ENCODE measurements around the gene DOCK10. TPM values are rescaled to one million over a fixed set of nuclear protein-coding genes. Genes with fewer than 3 reads are reported as not detected.

Gene DOCK10
- total RNA-seq, 4 donors from 2014 or later, result 8.1 to 35.4 (median 17.2) TPM

- Histone ChIP-seq H3K27ac (no peak overlapping the region), H3K4me3 (no peak overlapping the region), H3K27me3 (no peaks in the 10 kb centered on the region), H3K9me3 (no peaks in the 10 kb centered on the region), H3K4me1 (peaks cover 21% of the 10 kb centered on the region), H3K36me3 (no peaks in the 10 kb centered on the region)
- 80% methylated on average over 2 of the region's 2 CpGs for WGBS
- no peak for DNase-seq (ENCODE audit: low spot score in 2 of 2)
- TF ChIP-seq CTCF (IDR thresholded peaks at IDR 0.05), result no peak
- TF ChIP-seq POLR2AphosphoS5 (IDR thresholded peaks at IDR 0.05), result no peak
- no peak for TF ChIP-seq EP300 (IDR thresholded peaks at IDR 0.05)
- no peak for TF ChIP-seq POLR2A (IDR thresholded peaks at IDR 0.05)
These were observed 133.4 kb downstream of the DOCK10 start for GRCh38 chr2:224908818-224909217.

GRCh38 chr2:224904381-224904780 is 137.9 kb downstream of the DOCK10 start:
- 53% methylated on average over 1 of the region's 1 CpG for WGBS
- TF ChIP-seq POLR2A (IDR thresholded peaks at IDR 0.05), result no peak
- no peak for TF ChIP-seq EP300 (IDR thresholded peaks at IDR 0.05)
- no peak for TF ChIP-seq CTCF (IDR thresholded peaks at IDR 0.05)
- TF ChIP-seq POLR2AphosphoS5 (IDR thresholded peaks at IDR 0.05), result no peak
- H3K4me1 ChIP-seq, result peaks cover under 1% of the 10 kb centered on the region

GRCh38 chr2:224903621-224904020 is 138.6 kb downstream of the DOCK10 start:
- 84% methylated on average over 1 of the region's 1 CpG for WGBS
- no peak for DNase-seq (ENCODE audit: low spot score in 2 of 2)
- Histone ChIP-seq H3K4me1 (no peaks in the 10 kb centered on the region), H3K27me3 (no peaks in the 10 kb centered on the region), H3K9me3 (no peaks in the 10 kb centered on the region), H3K27ac (no peak overlapping the region), H3K36me3 (no peaks in the 10 kb centered on the region), H3K4me3 (no peak overlapping the region)
- no peak for TF ChIP-seq CTCF (IDR thresholded peaks at IDR 0.05)
- TF ChIP-seq POLR2A (IDR thresholded peaks at IDR 0.05), result no peak
- TF ChIP-seq EP300 (IDR thresholded peaks at IDR 0.05), result no peak
- no peak for TF ChIP-seq POLR2AphosphoS5 (IDR thresholded peaks at IDR 0.05)

More at GRCh38 chr2:224904381-224904780, 137.9 kb downstream of the DOCK10 start:
- DNase-seq (ENCODE audit: low spot score in 2 of 2), result no peak
- Histone ChIP-seq H3K9me3 (no peaks in the 10 kb centered on the region), H3K27me3 (no peaks in the 10 kb centered on the region), H3K36me3 (no peaks in the 10 kb centered on the region), H3K27ac (no peak overlapping the region), H3K4me3 (no peak overlapping the region)

- Histone ChIP-seq H3K9me3 (no peaks in the 10 kb centered on the region), H3K27ac (no peak overlapping the region), H3K36me3 (no peaks in the 10 kb centered on the region), H3K27me3 (no peaks in the 10 kb centered on the region), H3K4me3 (no peak overlapping the region), H3K4me1 (no peaks in the 10 kb centered on the region)
- TF ChIP-seq POLR2A (IDR thresholded peaks at IDR 0.05), result no peak
- 74% methylated on average over 4 of the region's 4 CpGs for WGBS
- no peak for DNase-seq (ENCODE audit: low spot score in 2 of 2)
These were observed 141.1 kb downstream of the DOCK10 start for GRCh38 chr2:224901121-224901676.

GRCh38 chr2:224895377-224895776 is 146.9 kb downstream of the DOCK10 start:
- no peak overlapping the region for H3K4me3 ChIP-seq
- H3K9me3 ChIP-seq, result no peaks in the 10 kb centered on the region
- TF ChIP-seq POLR2A (IDR thresholded peaks at IDR 0.05) (no peak), CTCF (IDR thresholded peaks at IDR 0.05) (no peak), POLR2AphosphoS5 (IDR thresholded peaks at IDR 0.05) (no peak), EP300 (IDR thresholded peaks at IDR 0.05) (no peak)
- WGBS, result 94% methylated on average over 1 of the region's 1 CpG
- H3K36me3 ChIP-seq, result no peaks in the 10 kb centered on the region
- no peaks in the 10 kb centered on the region for H3K4me1 ChIP-seq
- no peak for DNase-seq (ENCODE audit: low spot score in 2 of 2)
- no peak overlapping the region for H3K27ac ChIP-seq
- H3K27me3 ChIP-seq, result no peaks in the 10 kb centered on the region

- no peaks in the 10 kb centered on the region for H3K9me3 ChIP-seq
- H3K4me3 ChIP-seq, result no peak overlapping the region
- no peaks in the 10 kb centered on the region for H3K4me1 ChIP-seq
- no peaks in the 10 kb centered on the region for H3K36me3 ChIP-seq
- no peaks in the 10 kb centered on the region for H3K27me3 ChIP-seq
- no peak overlapping the region for H3K27ac ChIP-seq
- 69% methylated on average over 3 of the region's 3 CpGs for WGBS
- no peak for DNase-seq (ENCODE audit: low spot score in 2 of 2)
- TF ChIP-seq CTCF (IDR thresholded peaks at IDR 0.05) (no peak), POLR2A (IDR thresholded peaks at IDR 0.05) (no peak), POLR2AphosphoS5 (IDR thresholded peaks at IDR 0.05) (no peak), EP300 (IDR thresholded peaks at IDR 0.05) (no peak)
These were observed 147.9 kb downstream of the DOCK10 start for GRCh38 chr2:224894356-224894755.

Data from suprapubic skin (tissue), 4 donors.